ENCODE measurements around the gene NHERF2. TPM values are rescaled to one million over a fixed set of nuclear protein-coding genes. Genes with fewer than 3 reads are reported as not detected.
A peak's percentile ranks its signal among the peaks of the same experiment; 100 is the strongest.

NHERF2 gene
- total RNA-seq, 4 donors from 2014 or later = 52.8 to 166 (median 84.9) TPM

GRCh38 chr16:2003827-2004641 lies 22.7 kb upstream of the NHERF2 start:
- DNase-seq (ENCODE audit: low spot score) (peak; percentile 77), ATAC-seq (ENCODE audit: low FRiP score) (no peak)
- TF ChIP-seq CTCF (IDR thresholded peaks at IDR 0.05) = peak in 1 of 3 donors; percentile 90

- TF ChIP-seq CTCF (IDR thresholded peaks at IDR 0.05) = no peak
- DNase-seq (ENCODE audit: low spot score) (no peak), ATAC-seq (ENCODE audit: low FRiP score) (no peak)
Observed at GRCh38 chr16:2004795-2005517, 21.7 kb upstream of the NHERF2 start.

GRCh38 chr16:2005646-2006045 lies 21.1 kb upstream of the NHERF2 start:
- DNase-seq (ENCODE audit: low spot score) (no peak), ATAC-seq (ENCODE audit: low FRiP score) (no peak)
- no peak for TF ChIP-seq CTCF (IDR thresholded peaks at IDR 0.05)

- DNase-seq (ENCODE audit: low spot score) (no peak), ATAC-seq (ENCODE audit: low FRiP score) (no peak)
- TF ChIP-seq CTCF (IDR thresholded peaks at IDR 0.05) = no peak
Observed at GRCh38 chr16:2006317-2006716, 20.4 kb upstream of the NHERF2 start.

GRCh38 chr16:2007081-2007836 lies 19.4 kb upstream of the NHERF2 start:
- DNase-seq (ENCODE audit: low spot score) (no peak), ATAC-seq (ENCODE audit: low FRiP score) (no peak)
- TF ChIP-seq CTCF (IDR thresholded peaks at IDR 0.05) = no peak

- DNase-seq (ENCODE audit: low spot score) (no peak), ATAC-seq (ENCODE audit: low FRiP score) (peak; percentile 79)
- TF ChIP-seq CTCF (IDR thresholded peaks at IDR 0.05) = no peak
Observed at GRCh38 chr16:2008009-2008526, 18.6 kb upstream of the NHERF2 start.

Data from omental fat pad (tissue), 4 donors.